Neural progenitor cell (in vitro differentiated cells): ENCODE measurements around the gene ATP11C. TPM values are rescaled to one million over a fixed set of nuclear protein-coding genes. Genes with fewer than 3 reads are reported as not detected.

ENCODE experiments used
- DNase-seq: peaks from one replicate; pipeline ENCODE4 v3.0.0-alpha.2; 2016; ENCODE audit warnings: low spot score
- H2AFZ ChIP-seq: fragments of 200-600 bp; sonication (generic); replicated peaks from 2 replicates; pipeline ENCODE4 v1.6.1; 2016; ENCODE audit warnings: antibody characterized with exemption
- H3F3A ChIP-seq: fragments of 200-600 bp; sonication (generic); 2 replicates; pipeline ENCODE4 v1.6.1; 2016; ENCODE audit warnings: antibody characterized with exemption, low read depth
- H3K27ac ChIP-seq: fragments of 200-600 bp; sonication (generic); 2 replicates; pipeline ENCODE4 v1.5.1; 2016; ENCODE audit warnings: mild to moderate bottlenecking
- H3K27me3 ChIP-seq: fragments of 200-600 bp; sonication (generic); 2 replicates; pipeline ENCODE4 v1.6.1; 2016; ENCODE audit warnings: mild to moderate bottlenecking, moderate library complexity
- H3K36me3 ChIP-seq: fragments of 200-600 bp; sonication (generic); 2 replicates; pipeline ENCODE4 v1.5.1; 2016
- H3K4me1 ChIP-seq: fragments of 200-600 bp; sonication (generic); 2 replicates; pipeline ENCODE4 v1.6.1; 2016; ENCODE audit warnings: mixed run types
- H3K4me2 ChIP-seq: fragments of 200-600 bp; sonication (generic); 2 replicates; pipeline ENCODE4 v1.6.1; 2016
- H3K4me3 ChIP-seq: fragments of 200-600 bp; sonication (generic); 2 replicates; pipeline ENCODE4 v1.5.1; 2016
- H3K79me2 ChIP-seq: fragments of 200-600 bp; sonication (generic); 2 replicates; pipeline ENCODE4 v1.6.1; 2016; ENCODE audit warnings: low read depth
- H3K9ac ChIP-seq: fragments of 200-600 bp; sonication (generic); 2 replicates; pipeline ENCODE4 v1.6.1; 2016
- H3K9me3 ChIP-seq: fragments of 200-600 bp; sonication (generic); 2 replicates; pipeline ENCODE4 v1.5.1; 2016; ENCODE audit warnings: low read depth
- H4K20me1 ChIP-seq: fragments of 200-600 bp; sonication (generic); 2 replicates; pipeline ENCODE4 v1.6.1; 2016; ENCODE audit warnings: low read depth
- H3K27ac Mint-ChIP-seq: 3 replicates; pipeline ENCODE4 v1.8.0; 2021; ENCODE audit warnings: mixed read lengths
- H3K27me3 Mint-ChIP-seq: 2 replicates; pipeline ENCODE4 v1.8.0; 2022; ENCODE audit warnings: low read depth, mild to moderate bottlenecking, inconsistent platforms, moderate library complexity, mixed read lengths; ENCODE audit not compliant: insufficient read depth
- H3K36me3 Mint-ChIP-seq: 3 replicates; pipeline ENCODE4 v1.8.0; 2021; ENCODE audit warnings: mixed read lengths
- H3K4me1 Mint-ChIP-seq: 3 replicates; pipeline ENCODE4 v1.8.0; 2021; ENCODE audit warnings: mixed read lengths
- H3K4me3 Mint-ChIP-seq: 3 replicates; pipeline ENCODE4 v1.8.0; 2021; ENCODE audit warnings: mild to moderate bottlenecking, moderate library complexity, mixed read lengths
- H3K9me3 Mint-ChIP-seq: 3 replicates; pipeline ENCODE4 v1.8.0; 2020; ENCODE audit warnings: mixed read lengths
- CTCF ChIP-seq: fragments of 200-600 bp; sonication (generic); IDR thresholded peaks from 2 replicates; pipeline ENCODE4 v1.5.1; 2017; ENCODE audit warnings: antibody characterized with exemption, mild to moderate bottlenecking
- EZH2 ChIP-seq: fragments of 200-600 bp; sonication (generic); IDR thresholded peaks from 2 replicates; pipeline ENCODE4 v1.6.1; 2017; ENCODE audit warnings: antibody characterized with exemption, mild to moderate bottlenecking, moderate library complexity
- EZH2phosphoT487 ChIP-seq: fragments of 200-600 bp; sonication (generic); IDR thresholded peaks from 2 replicates; pipeline ENCODE4 v1.6.1; 2017; ENCODE audit warnings: antibody characterized with exemption
- total RNA-seq: library from RNA; depleted of rRNA; stranded (reverse); fragments of >200 nt; gene quantifications from 2 replicates; pipeline ENCODE4 v1.2.3, GENCODE V29; 2015; ENCODE audit warnings: low replicate concordance

Gene ATP11C
- total RNA-seq, 1 donor from 2014 or later = 68.0 TPM

- DNase-seq = no peak
These were observed 2.5 kb downstream of the ATP11C start for GRCh38 chrX:139930401-139930800.

GRCh38 chrX:139929876-139930275 lies 3.0 kb downstream of the ATP11C start:
- H3K9ac ChIP-seq = no peak overlapping the region
- H4K20me1 ChIP-seq = peaks cover 32% of the 10 kb centered on the region
- H3K9me3 ChIP-seq = no peaks in the 10 kb centered on the region
- H3K4me1 Mint-ChIP-seq = peaks cover 38% of the 10 kb centered on the region
- no peak overlapping the region for H2AFZ ChIP-seq
- H3K36me3 ChIP-seq = no peaks in the 10 kb centered on the region
- H3K4me2 ChIP-seq = peak overlapping the region; percentile 83
- H3K4me3 ChIP-seq = peak overlapping the region; percentile 79
- H3K9me3 Mint-ChIP-seq = no peaks in the 10 kb centered on the region
- H3K27me3 ChIP-seq = no peaks in the 10 kb centered on the region
- peaks cover 8% of the 10 kb centered on the region for H3F3A ChIP-seq
- DNase-seq = peak; percentile 2
- no peak overlapping the region for H3K27ac Mint-ChIP-seq
- H3K4me3 Mint-ChIP-seq = peak overlapping the region; percentile 11
- H3K27ac ChIP-seq = no peak overlapping the region
- no peaks in the 10 kb centered on the region for H3K36me3 Mint-ChIP-seq
- TF ChIP-seq EZH2 = no peak
- TF ChIP-seq EZH2phosphoT487 = no peak
- no peak for TF ChIP-seq CTCF
- peaks cover 5% of the 10 kb centered on the region for H3K4me1 ChIP-seq
- peaks cover 70% of the 10 kb centered on the region for H3K79me2 ChIP-seq
- H3K27me3 Mint-ChIP-seq = no peaks in the 10 kb centered on the region

More at GRCh38 chrX:139930401-139930800, 2.5 kb downstream of the ATP11C start:
- Histone ChIP-seq H3K4me3 (peak overlapping the region; percentile 79), H3K36me3 (no peaks in the 10 kb centered on the region), H3K27me3 (no peaks in the 10 kb centered on the region), H3K27ac (no peak overlapping the region), H3K9ac (no peak overlapping the region), H4K20me1 (peaks cover 32% of the 10 kb centered on the region), H3F3A (peaks cover 8% of the 10 kb centered on the region), H3K9me3 (no peaks in the 10 kb centered on the region), H3K4me2 (peak overlapping the region; percentile 83), H3K4me1 (peaks cover 5% of the 10 kb centered on the region), H3K79me2 (peaks cover 65% of the 10 kb centered on the region), H2AFZ (no peak overlapping the region)
- TF ChIP-seq EZH2 (no peak), EZH2phosphoT487 (no peak), CTCF (no peak)
- Mint-ChIP-seq H3K4me1 (peaks cover 37% of the 10 kb centered on the region), H3K27ac (no peak overlapping the region), H3K9me3 (no peaks in the 10 kb centered on the region), H3K36me3 (no peaks in the 10 kb centered on the region), H3K27me3 (no peaks in the 10 kb centered on the region), H3K4me3 (peak overlapping the region; percentile 89)

- no peak overlapping the region for H3K27ac Mint-ChIP-seq
- peaks cover 71% of the 10 kb centered on the region for H3K79me2 ChIP-seq
- no peaks in the 10 kb centered on the region for H3K36me3 Mint-ChIP-seq
- no peak overlapping the region for H3K27ac ChIP-seq
- H3K4me3 ChIP-seq = no peak overlapping the region
- H4K20me1 ChIP-seq = peaks cover 20% of the 10 kb centered on the region
- no peaks in the 10 kb centered on the region for H3K36me3 ChIP-seq
- no peak for DNase-seq
- H3K27me3 Mint-ChIP-seq = no peaks in the 10 kb centered on the region
- H2AFZ ChIP-seq = no peak overlapping the region
- no peak overlapping the region for H3K9ac ChIP-seq
- H3K4me1 ChIP-seq = no peaks in the 10 kb centered on the region
- no peaks in the 10 kb centered on the region for H3K9me3 ChIP-seq
- TF ChIP-seq EZH2 (no peak), CTCF (no peak)
- H3K27me3 ChIP-seq = no peaks in the 10 kb centered on the region
- H3K9me3 Mint-ChIP-seq = no peaks in the 10 kb centered on the region
- H3K4me3 Mint-ChIP-seq = no peak overlapping the region
- H3K4me1 Mint-ChIP-seq = peaks cover 32% of the 10 kb centered on the region
- no peak overlapping the region for H3K4me2 ChIP-seq
- H3F3A ChIP-seq = no peaks in the 10 kb centered on the region
These were observed 8.2 kb downstream of the ATP11C start for GRCh38 chrX:139924696-139925095.
